Fibroblast of lung (primary cell): ENCODE measurements around the gene MALL.

ENCODE experiments used
- EZH2 ChIP-seq: IDR thresholded peaks from 2 replicates; pipeline ENCODE4 v1.5.1; 2012; ENCODE audit warnings: low read length, control low read depth, mild to moderate bottlenecking; ENCODE audit errors: missing control alignments
- TF ChIP-seq, protein P1 (sequence below), 2 donors: IDR thresholded peaks in 1 of 2; conservative IDR thresholded peaks in 1 of 2; 1 replicate in 1 of 2; 2 replicates in 1 of 2; pipeline ENCODE4 v1.5.1; 2011 to 2012; ENCODE audit warnings: low read length in 2 of 2, control low read depth in 1 of 2, inconsistent platforms in 1 of 2, low read depth in 1 of 2, mild to moderate bottlenecking in 1 of 2

DNA sequence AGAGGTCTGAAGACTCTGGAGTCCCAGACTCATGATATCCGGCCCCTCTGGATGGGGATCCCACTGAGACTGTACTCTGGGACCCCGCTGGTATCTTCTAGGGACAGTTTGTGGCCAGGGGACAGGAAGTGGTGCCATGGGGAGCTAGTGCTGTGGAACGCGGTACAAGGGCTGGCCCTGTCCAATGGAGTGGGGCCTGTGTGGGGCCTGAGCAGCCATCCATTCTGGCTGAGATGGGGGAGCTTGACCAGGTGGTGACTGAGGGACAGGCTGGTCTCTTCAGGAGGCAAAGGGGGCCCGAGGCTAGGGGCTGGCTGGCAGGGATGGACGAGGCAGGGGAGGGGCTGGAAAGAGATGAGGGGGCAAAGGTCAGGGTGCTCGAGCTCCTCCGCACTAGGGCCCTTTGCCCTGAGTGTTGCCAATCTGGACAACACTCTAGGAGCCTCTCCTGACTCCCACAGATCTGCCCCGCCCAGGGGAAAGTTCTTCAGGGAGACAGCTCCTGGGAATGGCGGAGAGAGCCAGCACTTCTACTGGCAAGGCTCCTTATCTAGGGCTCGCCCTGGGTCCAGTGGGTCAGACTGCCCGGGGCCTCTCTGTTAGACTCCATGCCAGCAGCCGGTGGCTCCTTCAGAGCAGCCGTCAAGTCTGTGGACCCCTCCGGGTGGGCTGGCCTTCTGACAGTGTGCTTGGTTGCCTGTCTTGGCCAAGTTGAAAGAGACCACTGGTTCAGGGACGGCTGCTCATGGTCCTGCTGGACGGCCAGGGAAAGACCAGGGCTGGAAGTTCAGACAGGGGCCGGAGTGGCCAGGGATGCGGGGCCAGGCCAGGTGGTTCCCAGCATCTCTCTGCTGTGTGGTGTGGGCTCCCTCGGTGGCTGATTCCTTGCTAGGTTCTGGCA, 12.3 kb downstream of the MALL start:
- TF ChIP-seq, protein P1, sequence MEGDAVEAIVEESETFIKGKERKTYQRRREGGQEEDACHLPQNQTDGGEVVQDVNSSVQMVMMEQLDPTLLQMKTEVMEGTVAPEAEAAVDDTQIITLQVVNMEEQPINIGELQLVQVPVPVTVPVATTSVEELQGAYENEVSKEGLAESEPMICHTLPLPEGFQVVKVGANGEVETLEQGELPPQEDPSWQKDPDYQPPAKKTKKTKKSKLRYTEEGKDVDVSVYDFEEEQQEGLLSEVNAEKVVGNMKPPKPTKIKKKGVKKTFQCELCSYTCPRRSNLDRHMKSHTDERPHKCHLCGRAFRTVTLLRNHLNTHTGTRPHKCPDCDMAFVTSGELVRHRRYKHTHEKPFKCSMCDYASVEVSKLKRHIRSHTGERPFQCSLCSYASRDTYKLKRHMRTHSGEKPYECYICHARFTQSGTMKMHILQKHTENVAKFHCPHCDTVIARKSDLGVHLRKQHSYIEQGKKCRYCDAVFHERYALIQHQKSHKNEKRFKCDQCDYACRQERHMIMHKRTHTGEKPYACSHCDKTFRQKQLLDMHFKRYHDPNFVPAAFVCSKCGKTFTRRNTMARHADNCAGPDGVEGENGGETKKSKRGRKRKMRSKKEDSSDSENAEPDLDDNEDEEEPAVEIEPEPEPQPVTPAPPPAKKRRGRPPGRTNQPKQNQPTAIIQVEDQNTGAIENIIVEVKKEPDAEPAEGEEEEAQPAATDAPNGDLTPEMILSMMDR (conservative IDR thresholded peaks at IDR 0.05 in 1 of 2, IDR thresholded peaks at IDR 0.05 in 1 of 2; ENCODE audit: low read depth in 1 of 2, low read length in 2 of 2): no peak
- no peak for TF ChIP-seq EZH2
